Hematopoietic multipotent progenitor cell treated with erythropoietin and hydrocortisone succinate and interleukin-3 and kit ligand, for 15 days (in vitro differentiated cells): Measurements from ENCODE around the gene SLC16A11.

Source experiments
- DNase-seq: peaks from one replicate; pipeline ENCODE4 v3.0.0-alpha.2; 2015; ENCODE audit warnings: low spot score

The SLC16A11 gene

DNA sequence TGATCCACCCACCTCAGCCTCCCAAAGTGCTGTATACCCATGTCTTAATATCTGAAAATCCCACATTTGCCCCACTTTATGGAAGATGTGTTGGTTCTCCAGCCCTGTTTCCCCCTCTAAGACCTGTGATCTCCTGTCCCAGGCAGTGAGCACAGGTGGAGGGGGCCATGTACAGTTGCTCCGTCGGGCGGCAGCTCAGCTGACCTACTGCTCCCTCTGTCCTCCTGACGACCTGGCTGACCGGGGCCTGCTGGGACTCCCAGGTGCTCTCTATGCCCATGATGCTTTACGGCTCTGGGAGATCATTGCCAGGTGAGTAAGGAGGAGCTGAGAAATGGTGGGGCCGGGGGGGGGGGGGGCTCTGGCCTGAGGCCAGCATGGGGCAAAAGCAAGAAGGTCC is 38.2 kb downstream of the SLC16A11 start:
- no peak for DNase-seq

- peak; percentile 84 for DNase-seq
These were observed 39.3 kb downstream of the SLC16A11 start for GRCh38 chr17:7004398-7005253.

- DNase-seq: no peak
These were observed 40.1 kb downstream of the SLC16A11 start for GRCh38 chr17:7003745-7004144.

DNA sequence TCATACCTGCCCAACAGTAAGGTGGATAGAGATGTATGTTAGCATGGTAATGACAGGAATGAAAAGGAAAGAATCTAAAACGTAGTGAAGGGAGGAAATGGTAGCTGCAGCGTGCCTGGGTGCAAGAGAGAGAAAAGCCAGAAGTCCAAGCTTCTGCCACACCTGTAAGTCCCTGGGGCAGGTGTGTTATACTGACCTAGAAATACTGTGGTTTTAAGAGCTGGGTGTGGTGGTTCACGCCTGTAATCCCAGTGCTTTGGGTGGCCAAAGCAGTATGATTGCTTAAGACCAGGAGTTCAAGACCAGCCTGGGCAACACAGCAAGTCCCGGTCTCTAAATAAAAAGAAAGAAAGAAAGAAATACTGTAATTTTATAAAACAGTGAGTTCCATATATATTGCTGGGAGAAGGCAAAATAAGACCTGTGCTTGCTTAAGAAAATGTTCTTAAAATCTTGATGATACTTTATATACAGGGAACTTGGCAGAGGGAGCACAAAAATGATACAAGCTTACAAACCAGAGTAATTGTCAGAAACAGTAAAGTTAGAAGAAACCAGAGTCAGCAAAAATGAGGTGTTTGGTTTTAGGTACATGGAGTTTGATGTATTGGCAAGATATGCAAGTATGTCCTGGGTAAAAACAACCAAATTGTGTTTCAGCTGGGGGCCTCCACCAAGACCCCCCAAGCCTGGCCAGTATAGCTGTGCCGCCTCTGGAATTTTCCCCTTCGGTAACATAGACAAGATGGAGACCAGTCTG is 41.4 kb downstream of the SLC16A11 start:
- DNase-seq: no peak

- DNase-seq: peak; percentile 54
These were observed 42.5 kb downstream of the SLC16A11 start for GRCh38 chr17:7001318-7001961.

GRCh38 chr17:6998855-6999508 is 44.9 kb downstream of the SLC16A11 start:
- no peak for DNase-seq

- DNase-seq: no peak
These were observed 46.7 kb downstream of the SLC16A11 start for GRCh38 chr17:6997171-6997570.

GRCh38 chr17:6996256-6997011 is 47.5 kb downstream of the SLC16A11 start:
- DNase-seq: no peak

- peak; percentile 34 for DNase-seq
These were observed 48.2 kb downstream of the SLC16A11 start, which contains the start of gene ALOX12 for GRCh38 chr17:6995500-6996255. Gene ALOX12 (plus strand): TSS chr17:6996049. CDS start chr17:6996118, 69 bp downstream.

GRCh38 chr17:6994666-6995256 is 49.1 kb downstream of the SLC16A11 start:
- DNase-seq: no peak

DNA sequence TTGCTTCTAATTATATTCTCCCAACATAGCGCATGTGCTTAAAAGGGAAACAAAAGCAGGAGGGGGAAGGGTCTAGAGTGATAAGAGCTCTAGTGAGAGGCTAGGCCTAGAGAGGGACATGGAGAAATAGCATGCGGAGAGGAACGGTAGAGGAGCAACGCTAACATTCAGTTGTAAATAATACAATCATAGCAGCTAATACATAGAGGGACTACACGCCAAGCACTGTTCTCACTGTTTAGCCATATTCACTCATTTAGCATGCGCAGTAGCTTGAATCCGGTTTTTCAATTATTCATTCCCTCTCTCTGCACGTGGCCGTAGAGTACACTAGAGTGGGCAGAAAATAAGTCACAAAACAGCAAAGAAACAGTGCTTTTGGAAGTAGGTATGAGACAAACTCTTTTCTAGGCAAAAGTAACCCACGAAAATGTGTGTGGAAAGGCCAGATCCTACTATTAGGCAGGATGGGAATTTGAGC is 49.7 kb downstream of the SLC16A11 start:
- DNase-seq: no peak

DNA sequence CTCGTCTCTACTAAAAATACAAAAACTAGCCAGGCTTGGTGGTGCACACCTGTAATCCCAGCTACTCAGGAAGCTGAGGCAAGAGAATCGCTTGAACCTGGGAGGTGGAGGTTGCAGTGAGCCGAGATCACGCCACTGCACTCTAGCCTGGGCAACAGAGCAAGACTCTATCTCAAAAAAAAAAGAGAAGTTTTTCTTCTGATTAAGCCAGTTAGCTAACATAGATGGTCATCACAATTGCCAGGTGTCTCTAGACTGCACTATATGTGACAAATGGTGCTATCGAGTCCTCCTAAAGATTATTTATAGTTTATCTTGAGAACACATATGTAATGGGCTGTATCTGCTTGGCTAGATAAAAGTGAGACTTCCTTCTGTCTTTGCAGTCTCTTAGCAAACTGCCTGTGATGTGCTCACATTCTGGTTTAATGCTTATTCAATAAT is 50.3 kb downstream of the SLC16A11 start:
- peak; percentile 52 for DNase-seq
